SK-N-MC (cell line): ENCODE measurements around the gene TAF11L2.
"Not testable (repeated sequence)": the region's sequence is repeated elsewhere in the genome, so short reads cannot be mapped to it uniquely, and the experiment has no call there.

ENCODE experiments used
- EZH2 ChIP-seq: fragments of 200-600 bp; sonication (generic); IDR thresholded peaks from one replicate; pipeline ENCODE4 v1.6.1; 2017; ENCODE audit warnings: antibody characterized with exemption
- FOXP2 ChIP-seq: optimal IDR thresholded peaks from 2 replicates; pipeline ENCODE3; 2011; ENCODE audit warnings: mild to moderate bottlenecking, moderate library complexity; ENCODE audit not compliant: insufficient read depth; ENCODE audit errors: extremely low read length, control extremely low read depth
- POLR2AphosphoS5 ChIP-seq: IDR thresholded peaks from 2 replicates; pipeline ENCODE4 v1.6.1; 2012; ENCODE audit warnings: mild to moderate bottlenecking, low read depth, low read length, borderline replicate concordance

- TF ChIP-seq POLR2AphosphoS5, FOXP2, EZH2: not testable (repeated sequence)
Observed at GRCh38 chr5:17497931-17498330, at the start of gene TAF11L2.
